Sigmoid colon (tissue), 4 donors: ENCODE data around the gene MCTP1.

Source experiments
- CTCF ChIP-seq, 4 experiments: fragments of 450-650 bp in 3 of 4; fragments of 200-600 bp in 1 of 4; IDR thresholded peaks; one replicate each; pipeline ENCODE4 v1.5.1; 2016 to 2019; ENCODE audit warnings: antibody characterized with exemption in 4 of 4, mild to moderate bottlenecking in 3 of 4, moderate library complexity in 2 of 4
- EP300 ChIP-seq, 4 donors: sonication (generic); formaldehyde crosslinking; IDR thresholded peaks; one replicate each; pipeline ENCODE4 v1.6.1; 2017; ENCODE audit warnings: antibody characterized with exemption in 4 of 4
- POLR2A ChIP-seq, 2 donors: fragments of 450-650 bp; IDR thresholded peaks; one replicate each; pipeline ENCODE4 v1.6.1; 2016; ENCODE audit warnings: antibody characterized with exemption in 2 of 2, mild to moderate bottlenecking in 2 of 2, moderate library complexity in 2 of 2

- TF ChIP-seq CTCF (IDR thresholded peaks at IDR 0.05) (no peak), EP300 (IDR thresholded peaks at IDR 0.05) (no peak), POLR2A (IDR thresholded peaks at IDR 0.05) (no peak)
Measured at GRCh38 chr5:95134326-95134725, 150.6 kb downstream of the MCTP1 start.
